GM18858 (cell line): ENCODE measurements around the gene CCPG1.
A peak's percentile ranks its signal among the peaks of the same experiment; 100 is the strongest.
"Not testable (repeated sequence)": the region's sequence is repeated elsewhere in the genome, so short reads cannot be mapped to it uniquely, and the experiment has no call there.

Experiments
- ATAC-seq: cut with Tn5 transposase; IDR thresholded peaks from one replicate; pipeline ENCODE4 v1.9.1; 2021; ENCODE audit not compliant: unreplicated experiment

Gene CCPG1, protein sequence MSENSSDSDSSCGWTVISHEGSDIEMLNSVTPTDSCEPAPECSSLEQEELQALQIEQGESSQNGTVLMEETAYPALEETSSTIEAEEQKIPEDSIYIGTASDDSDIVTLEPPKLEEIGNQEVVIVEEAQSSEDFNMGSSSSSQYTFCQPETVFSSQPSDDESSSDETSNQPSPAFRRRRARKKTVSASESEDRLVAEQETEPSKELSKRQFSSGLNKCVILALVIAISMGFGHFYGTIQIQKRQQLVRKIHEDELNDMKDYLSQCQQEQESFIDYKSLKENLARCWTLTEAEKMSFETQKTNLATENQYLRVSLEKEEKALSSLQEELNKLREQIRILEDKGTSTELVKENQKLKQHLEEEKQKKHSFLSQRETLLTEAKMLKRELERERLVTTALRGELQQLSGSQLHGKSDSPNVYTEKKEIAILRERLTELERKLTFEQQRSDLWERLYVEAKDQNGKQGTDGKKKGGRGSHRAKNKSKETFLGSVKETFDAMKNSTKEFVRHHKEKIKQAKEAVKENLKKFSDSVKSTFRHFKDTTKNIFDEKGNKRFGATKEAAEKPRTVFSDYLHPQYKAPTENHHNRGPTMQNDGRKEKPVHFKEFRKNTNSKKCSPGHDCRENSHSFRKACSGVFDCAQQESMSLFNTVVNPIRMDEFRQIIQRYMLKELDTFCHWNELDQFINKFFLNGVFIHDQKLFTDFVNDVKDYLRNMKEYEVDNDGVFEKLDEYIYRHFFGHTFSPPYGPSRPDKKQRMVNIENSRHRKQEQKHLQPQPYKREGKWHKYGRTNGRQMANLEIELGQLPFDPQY

DNA sequence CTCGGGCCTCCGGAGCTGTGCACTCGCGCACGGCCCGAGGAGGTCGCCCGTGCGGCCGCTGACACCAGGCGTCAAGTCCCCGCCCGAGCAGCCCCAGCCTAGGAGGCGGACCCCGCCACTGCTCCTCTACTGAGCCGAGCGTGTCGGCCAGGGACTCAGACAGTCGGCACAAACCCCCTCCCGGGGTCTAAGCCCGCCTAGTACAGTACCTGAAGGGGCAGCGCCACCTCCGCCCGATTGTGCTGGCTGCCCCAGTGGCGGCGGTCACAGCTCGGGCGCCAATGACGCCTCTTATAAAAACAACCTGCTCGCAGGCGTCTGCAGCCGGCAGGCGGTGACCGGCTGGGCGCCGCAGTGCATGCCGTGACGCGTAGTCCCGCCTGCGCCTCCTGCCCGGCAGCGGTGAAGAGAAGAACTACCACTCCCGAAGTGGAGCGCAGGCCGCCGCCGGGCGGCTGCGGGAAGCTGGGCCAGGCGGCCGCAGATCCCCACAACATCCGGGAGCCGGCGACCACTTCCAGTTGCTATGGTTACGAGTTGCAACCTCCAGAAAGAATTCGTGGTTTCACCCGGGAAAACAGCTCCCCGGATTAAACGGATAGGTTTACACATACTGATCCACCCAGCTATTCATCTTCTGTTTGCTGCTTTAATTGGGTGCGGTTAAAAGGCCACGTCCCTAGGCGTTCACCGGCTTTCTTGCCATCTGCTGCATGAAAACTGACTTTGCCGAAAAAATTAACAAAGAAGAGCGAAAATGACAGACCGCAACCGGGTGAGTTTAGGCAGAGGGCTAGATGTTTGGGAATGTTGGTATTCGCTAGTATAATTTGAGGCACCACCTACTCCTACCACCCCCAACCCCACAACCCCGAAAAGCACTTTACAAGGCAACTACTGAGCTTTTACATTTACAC is at the start of gene CCPG1, which contains the start of gene PIERCE2:
Gene CCPG1 (minus strand): TSS at position 348 of the 917 bp plus-strand sequence. CDS start 18,935 bp downstream, outside the sequence.
Gene PIERCE2 (plus strand): TSS at position 484 of the 917 bp plus-strand sequence. CDS start 274 bp downstream, at position 758.
- ATAC-seq, result peak; percentile 90

GRCh38 chr15:55457401-55458022 is 49.4 kb upstream of the CCPG1 start:
- no peak for ATAC-seq

DNA sequence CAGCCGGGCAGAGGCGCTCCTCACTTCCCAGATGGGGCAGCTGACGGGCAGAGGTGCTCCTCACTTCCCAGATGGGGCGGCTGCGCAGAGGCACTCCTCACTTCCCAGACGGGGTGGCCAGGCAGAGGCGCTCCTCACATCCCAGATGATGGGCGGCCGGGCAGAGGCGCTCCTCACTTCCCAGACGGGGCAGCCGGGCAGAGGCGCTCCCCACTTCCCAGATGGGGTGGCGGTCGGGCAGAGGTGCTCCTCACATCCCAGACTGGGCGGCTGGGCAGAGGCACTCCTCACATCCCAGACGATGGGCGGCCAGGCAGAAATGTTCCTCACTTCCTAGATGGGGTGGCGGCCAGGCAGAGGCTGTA is 38.9 kb upstream of the CCPG1 start:
- not testable (repeated sequence) for ATAC-seq

- not testable (repeated sequence) for ATAC-seq
Measured at GRCh38 chr15:55446379-55447029, 38.3 kb upstream of the CCPG1 start.

- ATAC-seq, result not testable (repeated sequence)
Measured at GRCh38 chr15:55445936-55446335, 37.8 kb upstream of the CCPG1 start.

DNA sequence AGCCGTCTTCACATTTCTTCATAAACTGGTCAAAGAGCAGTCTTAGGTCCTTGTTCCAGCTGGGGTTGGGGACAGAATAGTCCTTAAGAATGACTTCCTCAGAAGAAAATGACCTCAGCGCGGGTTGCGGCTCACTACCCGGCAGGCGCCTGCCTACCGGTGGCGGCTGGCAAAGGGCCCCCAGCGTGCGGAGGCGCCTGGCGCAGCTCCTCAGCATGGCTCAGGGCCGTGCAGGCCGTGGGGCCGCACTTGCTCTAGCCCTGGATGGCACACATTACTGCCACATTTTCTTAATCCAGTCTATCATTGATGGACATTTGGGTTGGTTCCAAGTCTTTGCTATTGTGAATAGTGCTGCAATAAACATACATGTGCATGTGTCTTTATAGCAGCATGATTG is 35.0 kb upstream of the CCPG1 start:
- not testable (repeated sequence) for ATAC-seq

GRCh38 chr15:55434989-55435825 is 27.0 kb upstream of the CCPG1 start:
- ATAC-seq, result peak; percentile 60

DNA sequence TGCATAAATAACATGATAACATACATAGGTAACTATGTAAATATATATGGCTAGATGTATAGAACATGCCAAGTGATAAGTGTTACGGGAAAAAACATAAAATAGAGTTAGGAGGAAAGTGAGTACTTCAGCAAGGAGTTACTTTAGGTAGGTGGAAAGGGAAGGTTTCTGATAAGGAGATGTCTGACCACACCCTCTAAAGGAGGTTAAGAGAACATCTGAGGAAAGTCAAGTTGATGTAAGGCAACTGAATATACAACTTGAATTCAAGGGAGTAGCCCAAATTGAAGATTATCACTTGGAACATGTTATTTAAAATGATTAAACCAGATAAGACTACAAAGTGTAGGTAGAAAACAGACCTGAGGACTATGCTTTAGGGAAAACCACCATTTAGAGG is 13.9 kb upstream of the CCPG1 start:
- no peak for ATAC-seq

- ATAC-seq, result no peak
Measured at GRCh38 chr15:55420171-55420866, 12.2 kb upstream of the CCPG1 start.

GRCh38 chr15:55417678-55418077 is 9.5 kb upstream of the CCPG1 start:
- not testable (repeated sequence) for ATAC-seq

GRCh38 chr15:55408976-55409375 is 817 bp upstream of the CCPG1 start:
- ATAC-seq, result not testable (repeated sequence)

GRCh38 chr15:55407498-55408011 is 604 bp downstream of the CCPG1 start:
- ATAC-seq, result no peak

DNA sequence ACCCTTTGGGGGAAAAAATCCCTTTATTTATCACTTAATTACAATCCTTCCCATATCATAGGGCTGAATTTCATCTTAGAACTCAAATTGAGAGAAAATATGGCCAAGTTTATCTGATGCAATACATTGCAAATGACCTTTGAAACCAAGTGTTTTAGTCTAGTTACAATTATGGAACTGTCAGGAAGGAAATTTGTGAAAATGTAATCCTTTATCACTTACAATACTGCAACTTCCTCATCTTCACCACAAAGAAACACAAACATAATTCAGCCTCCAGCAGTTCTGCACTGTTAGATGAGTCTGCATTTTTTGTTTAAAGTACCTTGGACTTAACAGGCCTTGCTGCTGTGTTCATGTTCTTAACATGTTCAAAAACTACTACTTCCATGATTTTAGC is 4.6 kb downstream of the CCPG1 start:
- peak; percentile 16 for ATAC-seq

DNA sequence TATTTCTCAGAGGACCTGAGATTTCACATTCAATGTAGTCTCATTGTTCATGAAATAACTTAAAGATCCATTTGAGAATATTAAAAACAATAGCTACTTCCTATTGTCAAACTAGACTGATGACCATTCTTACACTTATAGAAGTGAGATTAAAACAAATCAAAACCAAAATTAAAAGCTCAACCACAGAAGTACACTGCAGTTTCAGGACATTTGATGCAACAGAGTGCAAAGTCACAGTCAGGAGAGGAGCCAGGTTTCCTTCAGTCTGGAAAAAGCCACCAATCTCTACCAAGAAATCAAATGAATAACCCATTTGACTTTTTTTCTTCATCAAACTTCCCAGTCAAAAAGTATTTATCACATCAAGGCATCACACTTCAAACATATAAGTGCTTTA is 5.5 kb downstream of the CCPG1 start:
- ATAC-seq, result peak; percentile 41

DNA sequence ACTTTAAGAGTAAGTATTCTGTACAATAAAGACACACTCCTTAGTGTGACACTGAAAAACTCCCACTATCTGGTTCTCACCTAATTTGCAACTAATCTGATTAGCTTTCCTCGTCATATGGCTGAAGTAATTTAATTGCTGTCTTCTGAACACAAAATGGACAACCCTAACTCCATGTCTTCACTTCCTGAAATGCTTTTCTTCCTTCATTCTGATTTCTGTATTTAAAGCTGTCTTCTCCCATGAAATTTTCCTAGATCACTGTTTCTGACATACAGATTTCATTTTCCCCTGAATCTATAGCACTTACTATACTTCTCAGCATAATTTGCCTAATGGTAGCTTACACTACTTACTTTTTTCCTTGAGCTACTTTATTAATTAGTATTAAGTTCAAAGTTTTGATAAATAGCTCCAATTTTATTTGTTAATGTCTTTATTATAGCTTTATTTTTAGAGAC is 6.3 kb downstream of the CCPG1 start:
- ATAC-seq, result no peak

GRCh38 chr15:55400050-55400449 is 8.1 kb downstream of the CCPG1 start:
- ATAC-seq, result not testable (repeated sequence)

DNA sequence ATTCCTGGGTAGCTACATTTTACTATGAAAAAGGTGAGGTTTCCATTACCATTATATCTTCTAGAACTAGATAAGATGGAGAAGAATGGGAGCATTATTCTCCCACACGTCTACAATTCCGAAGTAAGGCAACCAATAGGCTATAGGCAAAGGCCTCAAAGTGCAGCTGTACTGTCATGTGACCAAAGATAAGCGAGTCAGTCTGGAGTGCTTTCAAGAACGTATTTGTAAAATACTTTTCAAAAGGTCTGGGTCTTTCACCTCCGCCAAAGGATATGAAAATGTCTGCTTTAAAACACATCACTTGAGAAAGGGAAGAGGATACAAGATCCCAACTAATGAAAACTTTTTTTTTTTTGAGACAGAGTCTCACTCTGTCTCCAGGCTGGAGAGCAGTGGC is 9.9 kb downstream of the CCPG1 start:
- no peak for ATAC-seq

DNA sequence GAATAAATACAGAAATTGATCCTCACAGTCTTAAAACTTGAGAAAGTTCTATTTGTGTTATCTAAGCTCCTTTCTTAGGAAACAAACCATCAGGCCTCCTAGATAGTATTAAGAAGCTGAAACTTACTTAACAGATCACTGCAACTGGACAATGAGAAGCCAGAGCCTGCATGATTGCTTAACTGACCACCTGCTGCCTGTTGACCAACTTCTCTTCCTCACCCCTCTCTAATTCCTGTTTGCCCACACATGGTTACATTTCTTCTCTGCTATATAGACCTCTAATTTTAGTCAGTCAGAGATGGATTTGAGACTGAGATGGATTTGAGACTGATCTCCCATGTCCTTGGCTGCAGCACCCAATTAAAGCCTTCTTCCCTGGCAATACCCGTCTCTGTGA is 13.5 kb downstream of the CCPG1 start:
- ATAC-seq, result no peak
